HCT116 (cell line): ENCODE data around the gene CADPS2. TPM values are rescaled to one million over a fixed set of nuclear protein-coding genes. Genes with fewer than 3 reads are reported as not detected.

ENCODE experiments used
- ATAC-seq: fragments of 200-7000 bp; cut with Tn5 transposase; 2 replicates; pipeline ENCODE4 v1.9.1; 2020; ENCODE audit warnings: mild to moderate bottlenecking, moderate library complexity
- BruUV-seq: library from RNA; stranded (reverse); fragments of 400-500 nt; replicated peaks from 2 replicates; lab custom pipeline; 2021; lab: Mats Ljungman, UMichigan
- CTCF ChIA-PET: fragments of 300-600 bp; sonication (Branson Sonifier 250); formaldehyde crosslinking; loops from one replicate; lab custom pipeline; 2021; ENCODE audit warnings: antibody characterized with exemption; lab: Charles Lee
- POLR2A ChIA-PET: fragments of 300-600, 350-600 bp; sonication (Branson Sonifier 250); formaldehyde crosslinking; loops from one replicate; lab custom pipeline; 2021; ENCODE audit warnings: antibody characterized with exemption; lab: Charles Lee
- RAD21 ChIA-PET, 2 experiments: fragments of 300-600 bp; sonication (Branson Sonifier 250); formaldehyde crosslinking; loops; one replicate each; lab custom pipeline; 2023; ENCODE audit warnings: low total read pairs in 2 of 2; ENCODE audit not compliant: uncharacterized antibody in 2 of 2, unreplicated experiment in 2 of 2, low non-redundant PET in 1 of 2; lab: Charles Lee
- DNase-seq: peaks from one replicate; pipeline ENCODE4 v3.0.0-alpha.2; 2010; ENCODE audit warnings: low read depth, low spot score
- H2AFZ ChIP-seq: fragments of 200-600 bp; shearing (Covaris generic), sonication (generic); 2 replicates; pipeline ENCODE4 v1.6.1; 2017; ENCODE audit warnings: low read depth, mixed run types, mixed read lengths, antibody characterized with exemption, low read length; ENCODE audit not compliant: poor library complexity, severe bottlenecking
- H3K27ac ChIP-seq: 2 replicates; pipeline ENCODE4 v1.5.1; 2012; ENCODE audit warnings: low read depth, low read length
- H3K27me3 ChIP-seq: fragments of 200-600 bp; sonication (generic); 2 replicates; pipeline ENCODE4 v1.6.1; 2016; ENCODE audit warnings: mixed run types, low read length, mixed read lengths; ENCODE audit not compliant: insufficient read depth
- H3K36me3 ChIP-seq, 2 experiments: fragments of 200-500 bp in 1 of 2; fragments of 200-600 bp in 1 of 2; sonication (Bioruptor generic) in 1 of 2; sonication (generic) in 1 of 2; 2 replicates each; pipeline versions ENCODE4 v1.5.1 to v1.6.1; 2014 to 2016; ENCODE audit warnings: low read length in 2 of 2, inconsistent platforms in 1 of 2, mixed read lengths in 1 of 2, mixed run types in 1 of 2; ENCODE audit not compliant: insufficient read depth in 2 of 2, control insufficient read depth in 1 of 2
- H3K4me1 ChIP-seq, 2 experiments: fragments of 200-600 bp in 1 of 2; sonication (generic) in 1 of 2; 2 replicates each; pipeline versions ENCODE4 v1.5.1 to v1.6.1; 2012 to 2017; ENCODE audit warnings: low read length in 2 of 2, inconsistent platforms in 1 of 2, mild to moderate bottlenecking in 1 of 2, mixed read lengths in 1 of 2, mixed run types in 1 of 2, moderate library complexity in 1 of 2; ENCODE audit not compliant: insufficient read depth in 2 of 2, control insufficient read depth in 1 of 2
- H3K4me2 ChIP-seq: fragments of 200-600 bp; sonication (generic); 2 replicates; pipeline ENCODE4 v1.6.1; 2017; ENCODE audit warnings: mixed run types, low read length, mixed read lengths
- H3K4me3 ChIP-seq, 2 experiments: fragments of 200-600 bp in 1 of 2; sonication (generic) in 1 of 2; replicated peaks in 1 of 2; 2 replicates each; pipeline ENCODE4 v1.5.1; 2011 to 2016; ENCODE audit warnings: low read length in 2 of 2, control low read depth in 1 of 2, low read depth in 1 of 2, mild to moderate bottlenecking in 1 of 2, mixed read lengths in 1 of 2, mixed run types in 1 of 2
- H3K79me2 ChIP-seq: fragments of 200-600 bp; sonication (generic); 2 replicates; pipeline ENCODE4 v1.6.1; 2017; ENCODE audit warnings: mild to moderate bottlenecking, mixed run types, low read length, moderate library complexity, mixed read lengths; ENCODE audit not compliant: insufficient read depth
- H3K9ac ChIP-seq: fragments of 200-600 bp; sonication (generic); 2 replicates; pipeline ENCODE4 v1.6.1; 2016; ENCODE audit warnings: low read length, mixed read lengths
- H3K9me2 ChIP-seq: fragments of 200-600 bp; sonication (generic), shearing (Covaris generic); 2 replicates; pipeline ENCODE4 v1.6.1; 2017; ENCODE audit warnings: mixed run types, mild to moderate bottlenecking, moderate library complexity; ENCODE audit not compliant: insufficient read depth
- H3K9me3 ChIP-seq, 2 experiments: fragments of 200-500 bp in 1 of 2; fragments of 200-600 bp in 1 of 2; sonication (Bioruptor generic) in 1 of 2; sonication (generic) in 1 of 2; 2 replicates each; pipeline ENCODE4 v1.6.1; 2014 to 2017; ENCODE audit warnings: low read length in 2 of 2, mixed read lengths in 2 of 2, inconsistent platforms in 1 of 2, low read depth in 1 of 2, mild to moderate bottlenecking in 1 of 2, mixed run types in 1 of 2, moderate library complexity in 1 of 2; ENCODE audit not compliant: control insufficient read depth in 1 of 2, insufficient read depth in 1 of 2
- H4K20me1 ChIP-seq: fragments of 200-600 bp; sonication (generic), shearing (Covaris generic); 2 replicates; pipeline ENCODE4 v1.6.1; 2017; ENCODE audit warnings: mixed run types, mild to moderate bottlenecking, moderate library complexity; ENCODE audit not compliant: insufficient read depth
- CBX3 ChIP-seq: IDR thresholded peaks from 2 replicates; pipeline ENCODE4 v1.6.1; 2012; ENCODE audit warnings: low read depth
- CEBPB ChIP-seq: IDR thresholded peaks from 2 replicates; pipeline ENCODE4 v1.6.1; 2012; ENCODE audit warnings: low read depth
- MAX ChIP-seq: IDR thresholded peaks from 2 replicates; pipeline ENCODE4 v1.6.1; 2012
- SRF ChIP-seq: IDR thresholded peaks from 2 replicates; pipeline ENCODE4 v1.6.1; 2012; ENCODE audit warnings: low read depth
- YY1 ChIP-seq: IDR thresholded peaks from 2 replicates; pipeline ENCODE4 v1.6.1; 2011; ENCODE audit warnings: low read length, low read depth, moderate library complexity, mild to moderate bottlenecking; ENCODE audit not compliant: insufficient replicate concordance; ENCODE audit errors: extremely low read depth
- ZFX ChIP-seq: fragments of 450-650 bp; IDR thresholded peaks from 2 replicates; pipeline ENCODE4 v1.6.1; 2017
- intact Hi-C: fragments of 100-400 bp; cut with micrococcal nuclease; formaldehyde crosslinking; loops from 2 replicates; pipeline ENCODE4 v1.10.0; 2022
- total RNA-seq: library from RNA; stranded (reverse); gene quantifications from one replicate; pipeline ENCODE4 v1.2.1, GENCODE V29; 2021; ENCODE audit not compliant: unreplicated experiment
- TF ChIP-seq, protein P1 (sequence below): IDR thresholded peaks from 2 replicates; pipeline ENCODE4 v1.6.1; 2011; ENCODE audit warnings: mild to moderate bottlenecking, low read length, moderate library complexity; ENCODE audit not compliant: insufficient replicate concordance; ENCODE audit errors: extremely low read depth
- TF ChIP-seq, protein P2 (sequence below), 3 experiments: fragments of 200-600 bp in 1 of 3; sonication (generic) in 1 of 3; IDR thresholded peaks in 2 of 3; conservative IDR thresholded peaks in 1 of 3; 2 replicates each; pipeline ENCODE4 v1.5.1; 2012 to 2017; ENCODE audit warnings: low read depth in 2 of 3, low read length in 2 of 3, antibody characterized with exemption in 1 of 3, borderline replicate concordance in 1 of 3, control low read depth in 1 of 3, mild to moderate bottlenecking in 1 of 3, mixed read lengths in 1 of 3, mixed run types in 1 of 3, moderate library complexity in 1 of 3; ENCODE audit not compliant: insufficient read depth in 1 of 3

Gene CADPS2
- total RNA-seq, 1 experiment from 2014 or later = 7.5 TPM

GRCh38 chr7:122748195-122748594 is 138.1 kb downstream of the CADPS2 start:
- TF ChIP-seq SRF (no peak), CEBPB (no peak), CBX3 (no peak)
- TF ChIP-seq, protein P1, sequence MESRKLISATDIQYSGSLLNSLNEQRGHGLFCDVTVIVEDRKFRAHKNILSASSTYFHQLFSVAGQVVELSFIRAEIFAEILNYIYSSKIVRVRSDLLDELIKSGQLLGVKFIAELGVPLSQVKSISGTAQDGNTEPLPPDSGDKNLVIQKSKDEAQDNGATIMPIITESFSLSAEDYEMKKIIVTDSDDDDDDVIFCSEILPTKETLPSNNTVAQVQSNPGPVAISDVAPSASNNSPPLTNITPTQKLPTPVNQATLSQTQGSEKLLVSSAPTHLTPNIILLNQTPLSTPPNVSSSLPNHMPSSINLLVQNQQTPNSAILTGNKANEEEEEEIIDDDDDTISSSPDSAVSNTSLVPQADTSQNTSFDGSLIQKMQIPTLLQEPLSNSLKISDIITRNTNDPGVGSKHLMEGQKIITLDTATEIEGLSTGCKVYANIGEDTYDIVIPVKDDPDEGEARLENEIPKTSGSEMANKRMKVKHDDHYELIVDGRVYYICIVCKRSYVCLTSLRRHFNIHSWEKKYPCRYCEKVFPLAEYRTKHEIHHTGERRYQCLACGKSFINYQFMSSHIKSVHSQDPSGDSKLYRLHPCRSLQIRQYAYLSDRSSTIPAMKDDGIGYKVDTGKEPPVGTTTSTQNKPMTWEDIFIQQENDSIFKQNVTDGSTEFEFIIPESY = no peak
- TF ChIP-seq, all 23 proteins: peak for 0
- Histone ChIP-seq H3K27me3 (no peaks in the 10 kb centered on the region), H3K27ac (no peak overlapping the region), H3K36me3 (no peaks in the 10 kb centered on the region), H4K20me1 (no peaks in the 10 kb centered on the region), H3K4me3 (no peak overlapping the region), H3K4me1 (no peaks in the 10 kb centered on the region), H3K9me3 (no peaks in the 10 kb centered on the region), H3K9me2 (no peaks in the 10 kb centered on the region), H3K4me2 (no peak overlapping the region), H2AFZ (no peak overlapping the region), H3K79me2 (no peaks in the 10 kb centered on the region), H3K9ac (no peak overlapping the region)
- intact Hi-C loops = no loop called here
- ChIA-PET POLR2A (no interaction called here), RAD21 (no interaction called here), CTCF (no interaction called here)
- no TSS peak for BruUV-seq
- DNase-seq = no peak
- no peak for ATAC-seq

DNA sequence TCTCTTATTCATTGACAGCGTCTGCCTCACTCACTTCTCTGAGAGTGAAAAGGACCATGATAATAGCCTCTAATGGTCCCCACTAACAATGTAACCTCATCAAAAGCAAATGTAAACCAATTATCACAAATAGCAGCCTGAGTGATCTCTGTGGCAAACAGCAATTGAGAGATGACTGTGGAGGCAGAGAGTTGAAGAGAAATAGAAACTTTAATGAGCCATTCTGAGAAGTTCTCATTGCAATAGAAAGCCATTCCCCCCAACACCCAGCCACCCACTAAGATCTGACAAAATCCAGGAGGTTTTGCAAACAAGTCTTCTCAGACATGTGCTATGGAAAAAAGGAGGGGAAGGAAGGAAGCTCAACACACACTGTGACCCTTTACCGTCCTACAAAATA is 139.3 kb downstream of the CADPS2 start:
- H3K27me3 ChIP-seq = no peaks in the 10 kb centered on the region
- ChIA-PET POLR2A (no interaction called here), RAD21 (no interaction called here), CTCF (no interaction called here)
- no peak for DNase-seq
- TF ChIP-seq MAX (no peak), ZFX (no peak), YY1 (no peak)
- TF ChIP-seq, protein P1 = no peak
- TF ChIP-seq, protein P2, sequence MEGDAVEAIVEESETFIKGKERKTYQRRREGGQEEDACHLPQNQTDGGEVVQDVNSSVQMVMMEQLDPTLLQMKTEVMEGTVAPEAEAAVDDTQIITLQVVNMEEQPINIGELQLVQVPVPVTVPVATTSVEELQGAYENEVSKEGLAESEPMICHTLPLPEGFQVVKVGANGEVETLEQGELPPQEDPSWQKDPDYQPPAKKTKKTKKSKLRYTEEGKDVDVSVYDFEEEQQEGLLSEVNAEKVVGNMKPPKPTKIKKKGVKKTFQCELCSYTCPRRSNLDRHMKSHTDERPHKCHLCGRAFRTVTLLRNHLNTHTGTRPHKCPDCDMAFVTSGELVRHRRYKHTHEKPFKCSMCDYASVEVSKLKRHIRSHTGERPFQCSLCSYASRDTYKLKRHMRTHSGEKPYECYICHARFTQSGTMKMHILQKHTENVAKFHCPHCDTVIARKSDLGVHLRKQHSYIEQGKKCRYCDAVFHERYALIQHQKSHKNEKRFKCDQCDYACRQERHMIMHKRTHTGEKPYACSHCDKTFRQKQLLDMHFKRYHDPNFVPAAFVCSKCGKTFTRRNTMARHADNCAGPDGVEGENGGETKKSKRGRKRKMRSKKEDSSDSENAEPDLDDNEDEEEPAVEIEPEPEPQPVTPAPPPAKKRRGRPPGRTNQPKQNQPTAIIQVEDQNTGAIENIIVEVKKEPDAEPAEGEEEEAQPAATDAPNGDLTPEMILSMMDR (IDR thresholded peaks at IDR 0.05 in 2 of 3, conservative IDR thresholded peaks at IDR 0.05 in 1 of 3; ENCODE audit: borderline replicate concordance in 1 of 3, insufficient read depth in 1 of 3, low read depth in 2 of 3, low read length in 2 of 3) = no peak
- H3K4me1 ChIP-seq = no peaks in the 10 kb centered on the region
- no TSS peak for BruUV-seq
- H3K79me2 ChIP-seq = no peaks in the 10 kb centered on the region
- intact Hi-C loops = no loop called here
- no peaks in the 10 kb centered on the region for H3K9me3 ChIP-seq
- no peak overlapping the region for H2AFZ ChIP-seq
- no peaks in the 10 kb centered on the region for H3K9me2 ChIP-seq
- no peak overlapping the region for H3K4me2 ChIP-seq
- no peaks in the 10 kb centered on the region for H3K36me3 ChIP-seq
- ATAC-seq = no peak
- no peak overlapping the region for H3K9ac ChIP-seq
- no peaks in the 10 kb centered on the region for H4K20me1 ChIP-seq
- no peak overlapping the region for H3K4me3 ChIP-seq
- H3K27ac ChIP-seq = no peak overlapping the region
